Stimulated activated effector memory CD8-positive, alpha-beta T cell treated with anti-CD3 and anti-CD28 coated beads, Interleukin-12 subunit alpha, Interleukin-12 subunit beta, amount 100 ng/mL, for 72 hours (primary cell): ENCODE data around the gene PIP5KL1.

Experiments used
- ATAC-seq: fragments of 150-1000 bp; cut with Tn5 transposase; 2 replicates; pipeline ENCODE4 v1.10.0; 2021
- DNase-seq, 2 donors: peaks; one replicate each; pipeline ENCODE4 v3.0.0; 2021 to 2022; ENCODE audit warnings: low spot score in 2 of 2
- H3K27ac Mint-ChIP-seq: one replicate; pipeline ENCODE4 v1.8.0; 2022; ENCODE audit warnings: mild to moderate bottlenecking, mixed read lengths
- H3K36me3 Mint-ChIP-seq: one replicate; pipeline ENCODE4 v1.8.0; 2022; ENCODE audit warnings: mild to moderate bottlenecking, mixed read lengths
- H3K4me1 Mint-ChIP-seq: one replicate; pipeline ENCODE4 v1.8.0; 2022; ENCODE audit warnings: mixed read lengths
- H3K4me3 Mint-ChIP-seq: one replicate; pipeline ENCODE4 v1.8.0; 2022; ENCODE audit warnings: mild to moderate bottlenecking, mixed read lengths
- H3K9me3 Mint-ChIP-seq: one replicate; pipeline ENCODE4 v1.8.0; 2022; ENCODE audit warnings: mixed read lengths

PIP5KL1 gene

GRCh38 chr9:127972236-127972871 is 41.8 kb upstream of the PIP5KL1 start:
- DNase-seq (peak in 1 of 2 donors; percentile 52), ATAC-seq (no peak)
- Mint-ChIP-seq H3K36me3 (peaks cover 5% of the 10 kb centered on the region), H3K9me3 (no peaks in the 10 kb centered on the region), H3K4me1 (peaks cover 100% of the 10 kb centered on the region), H3K27ac (peak overlapping the region; percentile 88), H3K4me3 (peak overlapping the region; percentile 68)

- Mint-ChIP-seq H3K4me1 (peaks cover 100% of the 10 kb centered on the region), H3K36me3 (peaks cover 5% of the 10 kb centered on the region), H3K9me3 (no peaks in the 10 kb centered on the region), H3K4me3 (peak overlapping the region; percentile 68), H3K27ac (peak overlapping the region; percentile 88)
- ATAC-seq (peak; percentile 55), DNase-seq (no peak)
Measured at GRCh38 chr9:127971357-127972235, 41.0 kb upstream of the PIP5KL1 start.

GRCh38 chr9:127970401-127971313 is 40.1 kb upstream of the PIP5KL1 start:
- H3K4me1 Mint-ChIP-seq, result peaks cover 93% of the 10 kb centered on the region
- peaks cover 5% of the 10 kb centered on the region for H3K36me3 Mint-ChIP-seq
- H3K4me3 Mint-ChIP-seq, result peak overlapping the region; percentile 68
- peak overlapping the region; percentile 92 for H3K27ac Mint-ChIP-seq
- H3K9me3 Mint-ChIP-seq, result no peaks in the 10 kb centered on the region
- ATAC-seq, result peak; percentile 94
- DNase-seq, result peak; percentile 42 to 85

- no peak for DNase-seq
- H3K36me3 Mint-ChIP-seq, result peaks cover 6% of the 10 kb centered on the region
Measured at GRCh38 chr9:127968700-127969383, 38.3 kb upstream of the PIP5KL1 start.

GRCh38 chr9:127968042-127968441 is 37.5 kb upstream of the PIP5KL1 start:
- no peak for DNase-seq

More at GRCh38 chr9:127968700-127969383, 38.3 kb upstream of the PIP5KL1 start:
- peak overlapping the region; percentile 68 for H3K4me3 Mint-ChIP-seq
- peak overlapping the region; percentile 92 for H3K27ac Mint-ChIP-seq
- no peak for ATAC-seq
- peaks cover 88% of the 10 kb centered on the region for H3K4me1 Mint-ChIP-seq
- no peaks in the 10 kb centered on the region for H3K9me3 Mint-ChIP-seq

GRCh38 chr9:127967151-127967809 is 36.7 kb upstream of the PIP5KL1 start:
- no peaks in the 10 kb centered on the region for H3K9me3 Mint-ChIP-seq
- DNase-seq, result no peak
- H3K4me3 Mint-ChIP-seq, result no peak overlapping the region
- ATAC-seq, result no peak
- H3K4me1 Mint-ChIP-seq, result peaks cover 88% of the 10 kb centered on the region
- H3K36me3 Mint-ChIP-seq, result peaks cover 10% of the 10 kb centered on the region
- H3K27ac Mint-ChIP-seq, result peak overlapping the region; percentile 92

More at GRCh38 chr9:127968042-127968441, 37.5 kb upstream of the PIP5KL1 start:
- peaks cover 10% of the 10 kb centered on the region for H3K36me3 Mint-ChIP-seq
- H3K4me1 Mint-ChIP-seq, result peaks cover 88% of the 10 kb centered on the region
- H3K27ac Mint-ChIP-seq, result peak overlapping the region; percentile 92
- H3K9me3 Mint-ChIP-seq, result no peaks in the 10 kb centered on the region
- no peak for ATAC-seq
- H3K4me3 Mint-ChIP-seq, result no peak overlapping the region

GRCh38 chr9:127966416-127967150 is 36.0 kb upstream of the PIP5KL1 start:
- Mint-ChIP-seq H3K36me3 (peaks cover 8% of the 10 kb centered on the region), H3K9me3 (no peaks in the 10 kb centered on the region), H3K4me1 (peaks cover 88% of the 10 kb centered on the region), H3K4me3 (no peak overlapping the region), H3K27ac (peak overlapping the region; percentile 92)
- DNase-seq (no peak), ATAC-seq (no peak)

GRCh38 chr9:127965953-127966352 is 35.4 kb upstream of the PIP5KL1 start:
- DNase-seq (no peak), ATAC-seq (no peak)
- H3K27ac Mint-ChIP-seq, result peak overlapping the region; percentile 82
- H3K4me3 Mint-ChIP-seq, result no peak overlapping the region
- H3K4me1 Mint-ChIP-seq, result peaks cover 88% of the 10 kb centered on the region
- H3K9me3 Mint-ChIP-seq, result no peaks in the 10 kb centered on the region
- H3K36me3 Mint-ChIP-seq, result peaks cover 5% of the 10 kb centered on the region

- H3K4me1 Mint-ChIP-seq, result peaks cover 88% of the 10 kb centered on the region
- peak overlapping the region; percentile 82 for H3K27ac Mint-ChIP-seq
- DNase-seq, result no peak
- no peaks in the 10 kb centered on the region for H3K9me3 Mint-ChIP-seq
- no peak overlapping the region for H3K4me3 Mint-ChIP-seq
- peaks cover 5% of the 10 kb centered on the region for H3K36me3 Mint-ChIP-seq
- ATAC-seq, result no peak
Measured at GRCh38 chr9:127963359-127964064, 32.9 kb upstream of the PIP5KL1 start.

- Mint-ChIP-seq H3K4me1 (peaks cover 86% of the 10 kb centered on the region), H3K4me3 (no peak overlapping the region), H3K9me3 (no peaks in the 10 kb centered on the region), H3K27ac (peak overlapping the region; percentile 82), H3K36me3 (peaks cover 5% of the 10 kb centered on the region)
- ATAC-seq (no peak), DNase-seq (no peak)
Measured at GRCh38 chr9:127963041-127963358, 32.4 kb upstream of the PIP5KL1 start.

GRCh38 chr9:127962278-127962677 is 31.7 kb upstream of the PIP5KL1 start:
- Mint-ChIP-seq H3K27ac (peak overlapping the region; percentile 82), H3K4me3 (no peak overlapping the region), H3K4me1 (peaks cover 83% of the 10 kb centered on the region), H3K9me3 (no peaks in the 10 kb centered on the region), H3K36me3 (peaks cover 5% of the 10 kb centered on the region)
- no peak for DNase-seq
- ATAC-seq, result no peak

GRCh38 chr9:127961613-127962155 is 31.1 kb upstream of the PIP5KL1 start:
- Mint-ChIP-seq H3K4me3 (no peak overlapping the region), H3K36me3 (peaks cover 5% of the 10 kb centered on the region), H3K27ac (peak overlapping the region; percentile 82), H3K9me3 (no peaks in the 10 kb centered on the region), H3K4me1 (peaks cover 77% of the 10 kb centered on the region)
- DNase-seq, result no peak
- no peak for ATAC-seq

- H3K4me1 Mint-ChIP-seq, result peaks cover 76% of the 10 kb centered on the region
- no peak overlapping the region for H3K4me3 Mint-ChIP-seq
- H3K36me3 Mint-ChIP-seq, result peaks cover 5% of the 10 kb centered on the region
- H3K27ac Mint-ChIP-seq, result peak overlapping the region; percentile 82
- ATAC-seq (no peak), DNase-seq (no peak)
- no peaks in the 10 kb centered on the region for H3K9me3 Mint-ChIP-seq
Measured at GRCh38 chr9:127961155-127961490, 30.5 kb upstream of the PIP5KL1 start.
